HG03066 (cell line): ENCODE data around the gene ULBP2.

ENCODE experiments used
- ATAC-seq: cut with Tn5 transposase; IDR thresholded peaks from one replicate; pipeline ENCODE4 v1.9.1; 2021; ENCODE audit warnings: low read depth; ENCODE audit not compliant: unreplicated experiment

Gene ULBP2, protein sequence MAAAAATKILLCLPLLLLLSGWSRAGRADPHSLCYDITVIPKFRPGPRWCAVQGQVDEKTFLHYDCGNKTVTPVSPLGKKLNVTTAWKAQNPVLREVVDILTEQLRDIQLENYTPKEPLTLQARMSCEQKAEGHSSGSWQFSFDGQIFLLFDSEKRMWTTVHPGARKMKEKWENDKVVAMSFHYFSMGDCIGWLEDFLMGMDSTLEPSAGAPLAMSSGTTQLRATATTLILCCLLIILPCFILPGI

GRCh38 chr6:149941583-149942460 is at the start of gene ULBP2:
TSS of gene ULBP2 (plus strand) at chr6:149942014. CDS start at chr6:149942073, 59 bp downstream.
- ATAC-seq = no peak

DNA sequence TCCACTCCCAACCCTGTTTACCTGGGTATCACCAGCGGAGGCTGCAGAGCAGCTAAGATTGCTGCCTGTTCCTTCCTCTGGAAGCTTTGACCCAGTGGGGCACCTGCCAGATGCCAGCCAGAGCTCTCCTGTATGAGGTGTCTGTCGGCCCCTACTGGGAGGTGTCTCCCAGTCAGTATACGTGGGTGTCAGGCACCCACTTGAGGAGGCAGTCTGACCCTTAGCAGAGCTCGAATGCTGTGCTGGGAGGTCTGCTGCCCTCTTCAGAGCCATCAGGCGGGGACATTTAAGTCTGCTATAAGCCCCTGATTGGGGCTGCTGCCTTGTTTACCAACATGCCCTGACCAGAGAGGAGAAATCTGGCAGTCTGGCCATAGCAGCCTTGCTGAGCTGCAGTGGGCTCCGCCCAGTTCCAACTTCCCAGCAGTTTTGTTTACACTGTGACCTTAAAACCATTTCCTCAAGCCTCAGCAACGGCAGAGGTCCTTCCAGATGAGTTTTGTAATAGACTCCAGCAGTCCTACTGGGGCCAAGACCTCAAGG is 46.7 kb upstream of the ULBP2 start:
- no peak for ATAC-seq

DNA sequence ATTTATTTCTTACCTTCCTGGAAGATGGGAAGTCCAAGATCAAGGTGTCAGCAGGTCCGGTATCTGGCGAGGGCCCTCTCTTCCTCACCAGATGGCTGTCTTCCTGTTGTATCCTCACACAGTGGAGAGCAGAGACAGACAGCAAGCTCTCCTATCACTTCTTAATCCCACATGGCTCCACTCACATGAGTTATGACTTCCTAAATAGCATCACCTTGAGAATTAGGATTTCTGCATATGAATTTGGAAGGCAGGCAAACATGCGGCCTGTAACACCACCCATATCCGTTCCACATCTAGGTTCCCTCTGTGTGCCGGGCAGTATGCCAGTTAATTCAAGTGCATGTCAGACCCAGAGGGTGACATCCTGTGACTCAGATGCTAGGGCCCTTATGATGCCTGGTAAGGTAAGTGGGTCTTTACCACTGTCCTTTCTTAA is 46.0 kb upstream of the ULBP2 start:
- no peak for ATAC-seq

DNA sequence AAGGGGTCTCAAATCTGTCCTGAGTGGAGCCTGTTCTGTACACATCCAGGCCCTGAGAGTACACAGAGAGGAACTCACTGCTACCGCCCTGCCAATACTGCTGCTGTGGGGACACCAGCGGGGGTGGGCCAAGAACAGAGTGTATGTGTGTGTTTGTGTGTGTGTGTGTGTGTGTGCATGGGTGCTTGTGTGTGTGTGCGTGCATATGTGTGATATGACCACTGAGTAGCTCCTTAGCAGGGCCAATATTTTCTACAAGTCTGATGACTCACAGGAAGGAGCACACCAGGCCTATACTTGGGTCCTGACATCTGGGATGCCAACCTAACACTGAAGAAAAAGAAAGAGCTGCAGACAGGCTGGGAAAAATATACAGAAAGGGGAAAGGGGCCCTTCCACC is 45.3 kb upstream of the ULBP2 start:
- ATAC-seq = no peak

GRCh38 chr6:149897015-149897697 is 44.7 kb upstream of the ULBP2 start:
- ATAC-seq = no peak

GRCh38 chr6:149897855-149898744 is 43.7 kb upstream of the ULBP2 start, which contains the start of gene RAET1E:
TSS of gene RAET1E (minus strand) at chr6:149898113. CDS start at chr6:149890901, 7,212 bp downstream.
- no peak for ATAC-seq

DNA sequence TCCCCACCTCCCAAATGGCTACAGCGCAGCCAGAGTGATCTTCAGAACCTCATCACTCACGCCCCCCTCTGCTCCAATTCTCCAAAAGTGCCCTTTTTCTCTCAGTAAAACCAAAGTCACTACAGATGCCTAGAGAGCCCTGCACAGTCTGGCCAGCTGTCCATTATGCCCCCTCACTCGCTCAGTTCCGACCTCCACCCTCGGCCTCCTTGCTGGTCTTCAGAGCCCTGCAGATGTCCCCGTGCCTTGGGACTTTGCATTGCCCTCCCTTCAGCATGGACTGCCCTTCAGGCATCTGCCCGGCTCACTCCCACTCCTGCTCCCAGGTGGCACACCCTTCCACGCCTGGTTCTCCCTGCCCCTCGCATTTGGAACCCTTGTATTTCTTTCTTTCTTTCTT is 42.8 kb upstream of the ULBP2 start:
- no peak for ATAC-seq

- no peak for ATAC-seq
Observed at GRCh38 chr6:149899486-149899885, 42.3 kb upstream of the ULBP2 start.

GRCh38 chr6:149899926-149900619 is 41.7 kb upstream of the ULBP2 start:
- ATAC-seq = no peak

GRCh38 chr6:149900620-149901443 is 41.0 kb upstream of the ULBP2 start:
- no peak for ATAC-seq

GRCh38 chr6:149901444-149902140 is 40.2 kb upstream of the ULBP2 start:
- no peak for ATAC-seq

DNA sequence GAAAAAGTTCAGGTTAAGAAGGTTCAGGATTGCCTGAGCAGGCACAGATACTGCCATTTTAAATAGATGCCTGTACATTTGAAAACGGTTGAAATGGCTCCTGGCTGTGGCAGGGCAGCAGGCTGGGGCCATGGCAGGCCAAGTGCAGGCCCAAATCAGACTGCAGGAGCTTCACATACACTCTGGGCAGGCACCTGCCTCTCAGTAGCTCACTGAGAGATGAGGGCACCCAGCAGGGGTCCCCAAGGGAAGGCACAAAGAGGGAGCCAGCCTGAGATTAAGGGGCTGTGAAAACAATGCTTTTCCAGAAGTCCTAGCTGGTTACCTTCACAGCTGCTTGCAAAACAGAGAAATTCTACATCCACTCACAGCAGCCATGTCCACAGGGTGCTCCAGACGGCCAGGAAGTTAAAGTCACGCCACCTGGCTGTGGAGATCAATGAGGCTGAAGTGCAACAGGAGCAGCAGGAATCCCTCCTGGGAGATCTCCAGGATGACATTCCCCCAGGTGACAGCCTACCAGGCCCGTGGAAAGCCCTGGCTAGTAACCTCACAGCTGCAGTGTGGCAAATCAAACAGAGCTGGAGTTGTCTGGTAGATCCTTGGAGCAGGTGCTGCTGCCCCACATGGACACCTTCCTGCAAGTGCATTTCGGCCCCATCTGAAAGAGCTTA is 37.7 kb upstream of the ULBP2 start:
- no peak for ATAC-seq

- no peak for ATAC-seq
Observed at GRCh38 chr6:149904661-149905370, 37.0 kb upstream of the ULBP2 start.

GRCh38 chr6:149905371-149905910 is 36.4 kb upstream of the ULBP2 start:
- ATAC-seq = no peak

DNA sequence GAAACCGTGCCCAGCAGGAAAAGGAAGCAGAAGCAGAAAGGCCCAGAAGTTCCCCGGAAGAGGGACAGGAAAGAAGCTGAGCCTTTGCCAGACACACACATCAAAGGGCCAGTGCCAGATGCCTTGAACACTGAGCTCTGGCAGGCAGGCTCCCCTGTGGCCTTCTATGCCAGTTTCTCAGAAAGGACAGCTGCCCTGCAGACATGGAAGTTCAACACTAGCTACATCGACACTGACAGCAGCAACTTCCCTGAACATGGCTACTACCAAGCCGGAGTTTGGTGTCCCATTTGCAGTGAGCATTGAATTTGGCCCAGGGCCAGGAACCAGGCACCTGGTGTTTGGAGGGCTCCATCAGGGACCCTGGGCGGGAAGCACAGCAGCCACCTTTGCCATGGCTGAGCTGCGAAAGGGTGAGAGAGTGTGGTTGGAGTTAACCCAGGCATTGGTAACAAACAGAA is 35.9 kb upstream of the ULBP2 start:
- no peak for ATAC-seq

DNA sequence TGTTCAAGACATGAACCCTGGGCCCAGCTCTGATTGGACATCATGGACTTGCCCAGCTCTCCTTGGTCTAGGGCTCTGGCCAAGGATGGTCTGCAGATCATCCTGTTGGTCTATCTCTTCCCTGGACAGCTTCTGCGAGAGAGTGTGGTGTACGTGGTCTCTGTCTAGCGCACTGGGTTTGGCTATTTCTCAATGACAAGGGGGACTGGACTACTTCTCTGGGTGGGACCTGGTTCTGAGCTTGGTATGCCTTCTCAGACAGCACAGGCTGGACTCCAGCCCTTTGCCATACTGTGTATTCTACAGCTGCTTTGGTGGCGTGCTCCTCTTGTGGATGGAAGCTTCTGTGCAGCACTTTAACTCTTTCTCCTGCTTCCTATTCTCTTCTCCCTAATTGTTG is 35.4 kb upstream of the ULBP2 start:
- no peak for ATAC-seq
